HepG2 (cell line): ENCODE measurements around the gene EFS. TPM values are rescaled to one million over a fixed set of nuclear protein-coding genes. Genes with fewer than 3 reads are reported as not detected.

Experiments used
- ATF7-NPFF ChIP-seq: sonication (generic); formaldehyde crosslinking; IDR thresholded peaks from 2 replicates; pipeline ENCODE4 v1.8.1; 2023; ENCODE audit warnings: mild to moderate bottlenecking, low read depth, missing genetic modification reagents, moderate library complexity
- CBFB ChIP-seq: sonication (generic); formaldehyde crosslinking; IDR thresholded peaks from 2 replicates; pipeline ENCODE4 v1.4.0; 2020; ENCODE audit warnings: missing genetic modification reagents
- FOXC1 ChIP-seq: sonication (generic); formaldehyde crosslinking; IDR thresholded peaks from 2 replicates; pipeline ENCODE4 v1.8.0; 2022; ENCODE audit warnings: mild to moderate bottlenecking, missing genetic modification reagents, borderline replicate concordance
- FOXP4 ChIP-seq: sonication (generic); formaldehyde crosslinking; IDR thresholded peaks from 2 replicates; pipeline ENCODE4 v1.4.0; 2020; ENCODE audit warnings: missing genetic modification reagents
- KAT7 ChIP-seq: IDR thresholded peaks from 2 replicates; pipeline ENCODE4 v1.6.1; 2018; ENCODE audit warnings: borderline replicate concordance, missing compliant biosample characterization
- MAF1 ChIP-seq: sonication (generic); formaldehyde crosslinking; IDR thresholded peaks from 2 replicates; pipeline ENCODE4 v1.5.0; 2020; ENCODE audit warnings: missing genetic modification reagents, borderline replicate concordance
- MAFG ChIP-seq: sonication (generic); formaldehyde crosslinking; IDR thresholded peaks from 2 replicates; pipeline ENCODE4 v1.5.1; 2020; ENCODE audit warnings: mild to moderate bottlenecking, missing genetic modification reagents
- STAT5B ChIP-seq: sonication (generic); formaldehyde crosslinking; IDR thresholded peaks from 2 replicates; pipeline ENCODE4 v1.4.0; 2020; ENCODE audit warnings: missing genetic modification reagents
- TBL1XR1 ChIP-seq: fragments of 150-350 bp; IDR thresholded peaks from 2 replicates; pipeline ENCODE4 v1.6.1; 2014; ENCODE audit warnings: borderline replicate concordance, low read length; ENCODE audit not compliant: partially characterized antibody
- XRCC5 ChIP-seq: fragments of 200-400 bp; formaldehyde crosslinking; optimal IDR thresholded peaks from 2 replicates; pipeline ENCODE3; 2017; ENCODE audit warnings: mild to moderate bottlenecking, low read length
- ZBTB34 ChIP-seq: sonication (generic); formaldehyde crosslinking; IDR thresholded peaks from 2 replicates; pipeline ENCODE4 v1.8.0; 2022; ENCODE audit warnings: mild to moderate bottlenecking, missing genetic modification reagents
- ZBTB37 ChIP-seq: sonication (generic); formaldehyde crosslinking; IDR thresholded peaks from 2 replicates; pipeline ENCODE4 v1.4.0; 2020; ENCODE audit warnings: mild to moderate bottlenecking, missing genetic modification reagents
- ZKSCAN8 ChIP-seq: IDR thresholded peaks from 2 replicates; pipeline ENCODE4 v1.6.1; 2016; ENCODE audit warnings: borderline replicate concordance, missing genetic modification reagents, missing compliant biosample characterization
- ZNF124 ChIP-seq: sonication (generic); formaldehyde crosslinking; IDR thresholded peaks from 2 replicates; pipeline ENCODE4 v1.4.0; 2020; ENCODE audit warnings: missing genetic modification reagents
- ZNF281 ChIP-seq: sonication (generic); formaldehyde crosslinking; IDR thresholded peaks from 2 replicates; pipeline ENCODE4 v1.4.0; 2020; ENCODE audit warnings: missing genetic modification reagents, borderline replicate concordance
- ZNF333 ChIP-seq: sonication (generic); formaldehyde crosslinking; IDR thresholded peaks from 2 replicates; pipeline ENCODE4 v1.4.0; 2020; ENCODE audit warnings: mild to moderate bottlenecking, missing genetic modification reagents, borderline replicate concordance
- ZNF335 ChIP-seq: sonication (generic); formaldehyde crosslinking; IDR thresholded peaks from 2 replicates; pipeline ENCODE4 v1.4.0; 2020; ENCODE audit warnings: missing genetic modification reagents
- ZNF557 ChIP-seq: sonication (generic); formaldehyde crosslinking; IDR thresholded peaks from 2 replicates; pipeline ENCODE4 v1.4.0; 2020; ENCODE audit warnings: missing genetic modification reagents
- ZNF670 ChIP-seq: sonication (generic); formaldehyde crosslinking; IDR thresholded peaks from 2 replicates; pipeline ENCODE4 v1.8.0; 2022; ENCODE audit warnings: mild to moderate bottlenecking, missing genetic modification reagents, borderline replicate concordance
- ZNF7 ChIP-seq: IDR thresholded peaks from 2 replicates; pipeline ENCODE4 v1.6.1; 2016; ENCODE audit warnings: missing biosample characterization, missing genetic modification reagents
- polyA plus RNA-seq, 8 experiments: library from polyadenylated mRNA; depleted of rRNA in 3 of 8; stranded (reverse) in 7 of 8; unstranded in 1 of 8; fragments of >200 nt; fragmentation: Illumina TruSeq in 4 of 8; extraction: Trizol in 4 of 8; gene quantifications; 2 replicates each; pipeline versions ENCODE4 v1.2.1 to v1.2.3, GENCODE V29; 2011 to 2016; ENCODE audit warnings: low read depth in 4 of 8, missing spikeins in 1 of 8, mixed read lengths in 1 of 8; ENCODE audit not compliant: insufficient read depth in 1 of 8
- total RNA-seq, 5 experiments: library from RNA; depleted of rRNA; stranded (reverse); fragments of >200 nt; fragmentation: Illumina TruSeq; extraction: Trizol; gene quantifications; 2 replicates each; pipeline ENCODE4 v1.2.3, GENCODE V29; 2016; ENCODE audit warnings: low read depth in 1 of 5

Gene EFS
- total and polyA plus RNA-seq, 2 of the 13 experiments (the other 11 are each of a cell fraction or from before 2014, with no cell fraction given) = not detected

- TF ChIP-seq ZBTB34 (no peak), KAT7 (CRISPR knock-in tag) (no peak), FOXP4 (CRISPR knock-in tag) (no peak), ZNF281 (CRISPR knock-in tag) (peak; percentile 59; the same call in 1 of the 2 replicates), MAF1 (CRISPR knock-in tag) (no peak), MAFG (CRISPR knock-in tag) (no peak), ATF7-NPFF (CRISPR knock-in tag) (no peak), ZNF670 (CRISPR knock-in tag) (no peak), ZNF335 (CRISPR knock-in tag) (no peak), CBFB (peak; percentile 82; the same call in 1 of the 2 replicates), ZBTB37 (CRISPR knock-in tag) (no peak), STAT5B (CRISPR knock-in tag) (no peak), XRCC5 (peak; percentile 96), ZNF333 (CRISPR knock-in tag) (no peak), ZNF124 (CRISPR knock-in tag) (peak; percentile 90; the same call in 1 of the 2 replicates), TBL1XR1 (no peak), ZNF7 (CRISPR knock-in tag) (no peak), FOXC1 (CRISPR knock-in tag) (peak; percentile 83; the same call in 1 of the 2 replicates), ZKSCAN8 (0 out of 2 replicates have a peak, but pooled peaks have one; percentile 32), ZNF557 (CRISPR knock-in tag) (no peak)
These were observed 14.6 kb upstream of the EFS start (continued) for GRCh38 chr14:23379366-23380196.
